PC-9 (cell line): ENCODE results near the gene AIG1. TPM values are rescaled to one million over a fixed set of nuclear protein-coding genes. Genes with fewer than 3 reads are reported as not detected.

Experiments used
- BruUV-seq: library from RNA; stranded (reverse); fragments of 400-500 nt; replicated peaks from 2 replicates; lab custom pipeline; 2021; lab: Mats Ljungman, UMichigan
- CTCF ChIA-PET: fragments of 300-600 bp; sonication (Branson Sonifier 250); formaldehyde crosslinking; loops from one replicate; lab custom pipeline; 2022; ENCODE audit warnings: antibody characterized with exemption; lab: Charles Lee
- POLR2A ChIA-PET: fragments of 300-600 bp; sonication (Branson Sonifier 250); formaldehyde crosslinking; loops from one replicate; lab custom pipeline; 2022; ENCODE audit warnings: antibody characterized with exemption; ENCODE audit not compliant: unreplicated experiment; lab: Charles Lee
- DNase-seq, 2 experiments: peaks; one replicate each; pipeline versions ENCODE4 v3.0.0 to v3.0.0-alpha.2; 2015 to 2022; ENCODE audit warnings: mixed read lengths in 1 of 2
- H2AFZ ChIP-seq: fragments of 200-600 bp; sonication (generic); 2 replicates; pipeline ENCODE4 v1.8.1; 2017; ENCODE audit warnings: antibody characterized with exemption
- H3F3A ChIP-seq: fragments of 200-600 bp; sonication (generic); 2 replicates; pipeline ENCODE4 v1.8.1; 2017; ENCODE audit warnings: antibody characterized with exemption, mild to moderate bottlenecking, low read depth; ENCODE audit not compliant: insufficient read depth
- H3K27ac ChIP-seq: fragments of 200-600 bp; sonication (generic); 2 replicates; pipeline ENCODE4 v1.6.1; 2016; ENCODE audit warnings: mixed run types
- H3K27me3 ChIP-seq: fragments of 200-600 bp; sonication (generic); 2 replicates; pipeline ENCODE4 v1.6.1; 2016; ENCODE audit warnings: low read depth, mixed run types; ENCODE audit not compliant: insufficient read depth
- H3K36me3 ChIP-seq: fragments of 200-600 bp; sonication (generic); 2 replicates; pipeline ENCODE4 v1.6.1; 2016; ENCODE audit warnings: low read depth, mixed run types
- H3K4me1 ChIP-seq: fragments of 200-600 bp; sonication (generic); replicated peaks from 2 replicates; pipeline ENCODE4 v1.6.1; 2016; ENCODE audit warnings: mixed run types; ENCODE audit not compliant: insufficient read depth
- H3K4me2 ChIP-seq: fragments of 200-600 bp; sonication (generic); 2 replicates; pipeline ENCODE4 v1.6.1; 2017; ENCODE audit warnings: mixed run types
- H3K4me3 ChIP-seq: fragments of 200-600 bp; sonication (generic); 2 replicates; pipeline ENCODE4 v1.6.1; 2016; ENCODE audit warnings: mixed run types
- H3K79me2 ChIP-seq: fragments of 200-600 bp; sonication (generic); 2 replicates; pipeline ENCODE4 v1.6.1; 2017; ENCODE audit warnings: low read depth, mixed run types
- H3K9me2 ChIP-seq: fragments of 200-600 bp; sonication (generic); 2 replicates; pipeline ENCODE4 v1.8.1; 2017; ENCODE audit warnings: mild to moderate bottlenecking; ENCODE audit not compliant: insufficient read depth
- H3K9me3 ChIP-seq: fragments of 200-600 bp; sonication (generic); 2 replicates; pipeline ENCODE4 v1.8.1; 2016; ENCODE audit warnings: low read depth; ENCODE audit not compliant: insufficient read depth
- H4K20me1 ChIP-seq: fragments of 200-600 bp; sonication (generic); 2 replicates; pipeline ENCODE4 v1.8.1; 2017; ENCODE audit not compliant: insufficient read depth
- EZH2 ChIP-seq: fragments of 200-600 bp; sonication (generic); IDR thresholded peaks from 2 replicates; pipeline ENCODE4 v1.8.0; 2017; ENCODE audit warnings: antibody characterized with exemption, low read depth
- intact Hi-C: fragments of 100-400 bp; cut with micrococcal nuclease; formaldehyde crosslinking; loops from one replicate; pipeline ENCODE4 v1.10.0; 2022; ENCODE audit not compliant: unreplicated experiment
- total RNA-seq: library from RNA; stranded (reverse); gene quantifications from 2 replicates; pipeline ENCODE4 v1.2.3, GENCODE V29; 2021
- TF ChIP-seq, protein P1 (sequence below): fragments of 200-600 bp; sonication (generic); conservative IDR thresholded peaks from 2 replicates; pipeline ENCODE4 v1.6.1; 2017; ENCODE audit warnings: mixed run types, antibody characterized with exemption, mild to moderate bottlenecking, moderate library complexity

The AIG1 gene
- total RNA-seq, 1 experiment from 2014 or later: 37.7 TPM

DNA sequence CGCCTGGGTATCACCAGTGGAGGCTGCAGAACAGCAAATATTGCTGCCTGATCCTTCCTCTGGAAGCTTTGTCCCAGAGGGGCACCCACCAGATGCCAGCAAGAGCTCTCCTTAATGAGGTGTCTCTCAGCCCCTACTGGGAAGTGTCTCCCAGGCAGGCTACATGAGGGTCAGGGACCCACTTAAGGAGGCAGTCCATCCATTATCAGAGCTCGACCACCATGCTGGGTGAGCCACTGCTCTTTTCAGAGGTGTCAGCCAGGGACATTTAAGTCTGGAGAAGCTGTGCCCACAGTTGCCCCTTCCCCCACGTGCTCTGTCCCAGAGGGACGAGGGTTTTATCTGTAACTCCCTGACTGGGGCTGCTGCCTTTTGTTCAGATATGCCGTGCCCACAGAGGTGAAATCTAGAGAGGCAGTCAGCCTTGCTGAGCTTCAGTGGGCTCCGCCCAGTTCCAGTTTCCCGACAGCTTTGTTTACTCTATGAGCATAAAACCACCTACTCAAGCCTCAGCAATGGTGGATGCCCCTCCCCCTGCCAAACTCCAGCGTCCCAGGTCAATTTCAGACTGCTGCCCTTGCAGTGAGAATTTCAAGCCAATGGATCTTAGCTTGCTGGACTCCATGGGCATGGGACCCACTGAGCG lies 25.9 kb upstream of the AIG1 start:
- no peaks in the 10 kb centered on the region for H4K20me1 ChIP-seq
- POLR2A ChIA-PET: no interaction called here
- no peaks in the 10 kb centered on the region for H3K27me3 ChIP-seq
- H3F3A ChIP-seq: no peaks in the 10 kb centered on the region
- no peak overlapping the region for H3K27ac ChIP-seq
- no peaks in the 10 kb centered on the region for H3K4me1 ChIP-seq
- no TSS peak for BruUV-seq
- DNase-seq: peak in 1 of 2 experiments; percentile 21
- intact Hi-C loops: no loop called here
- no peak overlapping the region for H3K4me2 ChIP-seq
- TF ChIP-seq, protein P1, sequence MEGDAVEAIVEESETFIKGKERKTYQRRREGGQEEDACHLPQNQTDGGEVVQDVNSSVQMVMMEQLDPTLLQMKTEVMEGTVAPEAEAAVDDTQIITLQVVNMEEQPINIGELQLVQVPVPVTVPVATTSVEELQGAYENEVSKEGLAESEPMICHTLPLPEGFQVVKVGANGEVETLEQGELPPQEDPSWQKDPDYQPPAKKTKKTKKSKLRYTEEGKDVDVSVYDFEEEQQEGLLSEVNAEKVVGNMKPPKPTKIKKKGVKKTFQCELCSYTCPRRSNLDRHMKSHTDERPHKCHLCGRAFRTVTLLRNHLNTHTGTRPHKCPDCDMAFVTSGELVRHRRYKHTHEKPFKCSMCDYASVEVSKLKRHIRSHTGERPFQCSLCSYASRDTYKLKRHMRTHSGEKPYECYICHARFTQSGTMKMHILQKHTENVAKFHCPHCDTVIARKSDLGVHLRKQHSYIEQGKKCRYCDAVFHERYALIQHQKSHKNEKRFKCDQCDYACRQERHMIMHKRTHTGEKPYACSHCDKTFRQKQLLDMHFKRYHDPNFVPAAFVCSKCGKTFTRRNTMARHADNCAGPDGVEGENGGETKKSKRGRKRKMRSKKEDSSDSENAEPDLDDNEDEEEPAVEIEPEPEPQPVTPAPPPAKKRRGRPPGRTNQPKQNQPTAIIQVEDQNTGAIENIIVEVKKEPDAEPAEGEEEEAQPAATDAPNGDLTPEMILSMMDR: no peak
- no peak for TF ChIP-seq EZH2
- CTCF ChIA-PET: no interaction called here
- H2AFZ ChIP-seq: no peak overlapping the region
- H3K9me3 ChIP-seq: peaks cover 4% of the 10 kb centered on the region; the same call in 1 of the 2 replicates
- H3K4me3 ChIP-seq: no peak overlapping the region
- no peaks in the 10 kb centered on the region for H3K36me3 ChIP-seq
- no peaks in the 10 kb centered on the region for H3K9me2 ChIP-seq
- no peaks in the 10 kb centered on the region for H3K79me2 ChIP-seq

DNA sequence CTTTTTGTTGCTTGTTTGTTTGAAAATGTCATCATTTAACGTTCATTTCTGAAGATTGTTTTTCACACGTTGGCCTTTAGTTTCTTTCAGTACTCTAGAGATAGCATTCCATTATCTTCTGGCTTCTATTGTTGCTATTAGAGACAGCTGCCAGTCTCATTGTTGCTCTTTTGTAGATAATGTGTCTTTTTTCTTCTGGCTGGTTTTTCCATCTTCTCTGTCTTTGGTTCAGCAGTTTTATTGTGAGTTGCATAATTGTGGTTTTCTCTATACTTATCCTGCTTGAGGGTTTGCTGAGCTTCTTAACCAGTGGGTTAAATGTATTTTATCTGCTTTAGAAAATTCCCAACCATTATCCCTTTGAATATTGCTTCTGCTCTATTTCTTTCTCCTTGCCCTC lies 23.2 kb upstream of the AIG1 start:
- ChIA-PET CTCF (no interaction called here), POLR2A (no interaction called here)
- no peak for DNase-seq
- Histone ChIP-seq H3K4me2 (no peak overlapping the region), H4K20me1 (no peaks in the 10 kb centered on the region), H3K27ac (no peak overlapping the region), H3K9me2 (no peaks in the 10 kb centered on the region), H3K36me3 (no peaks in the 10 kb centered on the region), H2AFZ (no peak overlapping the region), H3K4me3 (no peak overlapping the region), H3F3A (no peaks in the 10 kb centered on the region), H3K4me1 (no peaks in the 10 kb centered on the region), H3K9me3 (peaks cover 4% of the 10 kb centered on the region; the same call in 1 of the 2 replicates), H3K27me3 (no peaks in the 10 kb centered on the region), H3K79me2 (no peaks in the 10 kb centered on the region)
- TF ChIP-seq EZH2: no peak
- TF ChIP-seq, protein P1: no peak
- intact Hi-C loops: no loop called here
- no TSS peak for BruUV-seq

DNA sequence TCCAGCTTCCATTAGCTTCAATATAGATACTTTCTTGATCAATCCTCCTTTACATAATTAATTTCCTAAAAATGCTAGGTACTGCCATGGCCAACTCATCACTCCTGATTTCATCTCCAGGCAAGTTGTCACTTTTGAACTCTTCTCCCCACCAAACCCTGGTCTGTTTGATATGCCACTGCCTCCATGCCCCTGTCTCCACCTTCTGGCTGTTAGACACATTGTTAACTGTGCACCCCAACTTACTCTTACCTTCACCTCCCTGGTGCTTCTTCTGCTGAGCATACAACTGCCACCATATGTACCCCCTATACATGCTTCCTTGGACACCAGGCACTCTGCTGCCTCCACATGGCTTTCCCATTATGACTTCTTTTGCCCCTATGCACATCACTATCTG lies 21.9 kb upstream of the AIG1 start:
- H3K79me2 ChIP-seq: no peaks in the 10 kb centered on the region
- H3K9me3 ChIP-seq: peaks cover 4% of the 10 kb centered on the region; the same call in 1 of the 2 replicates
- intact Hi-C loops: no loop called here
- no peaks in the 10 kb centered on the region for H3F3A ChIP-seq
- no peaks in the 10 kb centered on the region for H3K36me3 ChIP-seq
- no peaks in the 10 kb centered on the region for H4K20me1 ChIP-seq
- ChIA-PET CTCF (no interaction called here), POLR2A (no interaction called here)
- H3K27me3 ChIP-seq: no peaks in the 10 kb centered on the region
- no TSS peak for BruUV-seq
- DNase-seq: no peak
- no peaks in the 10 kb centered on the region for H3K9me2 ChIP-seq
- no peak overlapping the region for H3K4me2 ChIP-seq
- TF ChIP-seq EZH2: no peak
- TF ChIP-seq, protein P1: no peak
- no peaks in the 10 kb centered on the region for H3K4me1 ChIP-seq
- H3K4me3 ChIP-seq: no peak overlapping the region
- no peak overlapping the region for H3K27ac ChIP-seq
- no peak overlapping the region for H2AFZ ChIP-seq
